22Rv1 (cell line): ENCODE measurements around the gene GRAP.

Source experiments
- CTCF ChIP-seq: fragments of 450-650 bp; IDR thresholded peaks from 2 replicates; pipeline ENCODE4 v1.5.1; 2017; ENCODE audit warnings: mild to moderate bottlenecking
- ZFX ChIP-seq: fragments of 450-650 bp; IDR thresholded peaks from 2 replicates; pipeline ENCODE4 v1.6.1; 2017; ENCODE audit warnings: antibody characterized with exemption, borderline replicate concordance

GRCh38 chr17:19001907-19002590 lies 44.7 kb downstream of the GRAP start:
- TF ChIP-seq CTCF (no peak), ZFX (no peak)
